NCI-H2107 (cell line): ENCODE data around the gene HIVEP3.

Experiments used
- DNase-seq: peaks from one replicate; lab custom pipeline; 2025; lab: John Stamatoyannopoulos, UW

HIVEP3 gene

GRCh38 chr1:41664861-41665640 lies 253.7 kb downstream of the HIVEP3 start:
- DNase-seq: no peak

GRCh38 chr1:41663671-41664400 lies 254.9 kb downstream of the HIVEP3 start:
- DNase-seq: no peak

- no peak for DNase-seq
Measured at GRCh38 chr1:41662765-41663437, 255.8 kb downstream of the HIVEP3 start.

- DNase-seq: no peak
Measured at GRCh38 chr1:41662061-41662764, 256.5 kb downstream of the HIVEP3 start.

GRCh38 chr1:41661428-41662060 lies 257.2 kb downstream of the HIVEP3 start:
- no peak for DNase-seq

GRCh38 chr1:41660570-41661427 lies 257.9 kb downstream of the HIVEP3 start:
- DNase-seq: no peak

- no peak for DNase-seq
Measured at GRCh38 chr1:41659903-41660302, 258.8 kb downstream of the HIVEP3 start.

GRCh38 chr1:41659159-41659495 lies 259.6 kb downstream of the HIVEP3 start:
- no peak for DNase-seq

- DNase-seq: no peak
Measured at GRCh38 chr1:41658431-41659158, 260.1 kb downstream of the HIVEP3 start.

- no peak for DNase-seq
Measured at GRCh38 chr1:41657679-41658295, 260.9 kb downstream of the HIVEP3 start.

- DNase-seq: no peak
Measured at GRCh38 chr1:41656825-41657500, 261.8 kb downstream of the HIVEP3 start.

- DNase-seq: no peak
Measured at GRCh38 chr1:41656068-41656467, 262.7 kb downstream of the HIVEP3 start.

GRCh38 chr1:41655632-41656031 lies 263.1 kb downstream of the HIVEP3 start:
- DNase-seq: no peak

- DNase-seq: no peak
Measured at GRCh38 chr1:41653574-41653973, 265.1 kb downstream of the HIVEP3 start.

GRCh38 chr1:41652384-41653265 lies 266.1 kb downstream of the HIVEP3 start:
- DNase-seq: no peak

GRCh38 chr1:41650028-41650880 lies 268.5 kb downstream of the HIVEP3 start:
- DNase-seq: no peak

GRCh38 chr1:41649396-41650027 lies 269.2 kb downstream of the HIVEP3 start:
- DNase-seq: no peak
